BE2C (cell line): ENCODE results near the gene ADCK1.

Experiments used
- DNase-seq: peaks from one replicate; pipeline ENCODE4 v3.0.0-alpha.2; 2020
- H3K27me3 ChIP-seq: fragments of 250-450 bp; sonication (Bioruptor Pico); 2 replicates; pipeline ENCODE4 v1.5.1; 2020; ENCODE audit warnings: mild to moderate bottlenecking
- H3K36me3 ChIP-seq: fragments of 250-450 bp; sonication (Bioruptor Pico); 2 replicates; pipeline ENCODE4 v1.5.1; 2020; ENCODE audit warnings: mild to moderate bottlenecking
- H3K4me1 ChIP-seq: fragments of 250-450 bp; sonication (Bioruptor Pico); 2 replicates; pipeline ENCODE4 v1.5.1; 2020
- H3K4me3 ChIP-seq: 2 replicates; pipeline ENCODE4 v1.5.1; 2011; ENCODE audit warnings: low read depth, low read length
- H3K9me3 ChIP-seq: fragments of 250-450 bp; sonication (Bioruptor Pico); 2 replicates; pipeline ENCODE4 v1.5.1; 2020
- TF ChIP-seq, protein P1 (sequence below): IDR thresholded peaks from 2 replicates; pipeline ENCODE4 v1.5.1; 2012; ENCODE audit warnings: mild to moderate bottlenecking, low read depth, low read length

The ADCK1 gene

DNA sequence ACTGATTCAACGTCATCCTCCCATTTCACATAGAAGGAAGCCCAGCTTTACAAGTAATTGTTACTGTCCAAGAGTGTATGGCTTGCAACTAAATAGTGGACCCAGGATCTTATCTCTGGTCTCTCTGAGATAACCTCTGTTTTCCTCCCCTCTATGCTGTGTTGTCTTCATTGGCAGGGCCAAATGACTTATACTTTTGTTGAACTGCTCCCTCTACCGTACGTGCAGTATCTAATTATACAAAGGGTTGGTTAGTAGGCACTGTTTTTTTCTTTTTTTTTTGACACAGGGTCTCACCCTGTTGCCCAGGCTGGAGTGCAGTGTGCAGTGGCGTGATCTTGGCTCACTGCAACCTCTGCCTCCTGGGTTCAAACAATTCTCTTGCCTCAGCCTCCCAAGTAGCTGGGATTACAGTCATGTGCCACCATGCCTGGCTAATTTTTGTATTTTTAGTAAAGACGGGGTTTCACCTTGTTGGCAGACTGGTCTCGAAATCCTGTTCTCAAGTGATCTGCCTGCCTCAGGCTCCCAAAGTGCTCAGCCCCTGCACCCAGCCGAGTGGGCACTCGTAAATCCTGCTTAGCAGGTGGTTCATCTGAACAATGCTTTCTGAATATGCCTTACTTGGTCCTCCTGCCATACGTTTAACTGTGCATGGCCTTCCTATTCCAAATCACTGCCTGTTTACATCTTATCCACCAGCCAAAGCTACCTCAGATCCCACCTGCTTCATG, 162.1 kb downstream of the ADCK1 start:
- H3K9me3 ChIP-seq: no peaks in the 10 kb centered on the region
- no peak overlapping the region for H3K4me3 ChIP-seq
- peaks cover 6% of the 10 kb centered on the region for H3K4me1 ChIP-seq
- no peaks in the 10 kb centered on the region for H3K27me3 ChIP-seq
- H3K36me3 ChIP-seq: no peaks in the 10 kb centered on the region
- DNase-seq: no peak
- TF ChIP-seq, protein P1, sequence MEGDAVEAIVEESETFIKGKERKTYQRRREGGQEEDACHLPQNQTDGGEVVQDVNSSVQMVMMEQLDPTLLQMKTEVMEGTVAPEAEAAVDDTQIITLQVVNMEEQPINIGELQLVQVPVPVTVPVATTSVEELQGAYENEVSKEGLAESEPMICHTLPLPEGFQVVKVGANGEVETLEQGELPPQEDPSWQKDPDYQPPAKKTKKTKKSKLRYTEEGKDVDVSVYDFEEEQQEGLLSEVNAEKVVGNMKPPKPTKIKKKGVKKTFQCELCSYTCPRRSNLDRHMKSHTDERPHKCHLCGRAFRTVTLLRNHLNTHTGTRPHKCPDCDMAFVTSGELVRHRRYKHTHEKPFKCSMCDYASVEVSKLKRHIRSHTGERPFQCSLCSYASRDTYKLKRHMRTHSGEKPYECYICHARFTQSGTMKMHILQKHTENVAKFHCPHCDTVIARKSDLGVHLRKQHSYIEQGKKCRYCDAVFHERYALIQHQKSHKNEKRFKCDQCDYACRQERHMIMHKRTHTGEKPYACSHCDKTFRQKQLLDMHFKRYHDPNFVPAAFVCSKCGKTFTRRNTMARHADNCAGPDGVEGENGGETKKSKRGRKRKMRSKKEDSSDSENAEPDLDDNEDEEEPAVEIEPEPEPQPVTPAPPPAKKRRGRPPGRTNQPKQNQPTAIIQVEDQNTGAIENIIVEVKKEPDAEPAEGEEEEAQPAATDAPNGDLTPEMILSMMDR: peak; percentile 49

DNA sequence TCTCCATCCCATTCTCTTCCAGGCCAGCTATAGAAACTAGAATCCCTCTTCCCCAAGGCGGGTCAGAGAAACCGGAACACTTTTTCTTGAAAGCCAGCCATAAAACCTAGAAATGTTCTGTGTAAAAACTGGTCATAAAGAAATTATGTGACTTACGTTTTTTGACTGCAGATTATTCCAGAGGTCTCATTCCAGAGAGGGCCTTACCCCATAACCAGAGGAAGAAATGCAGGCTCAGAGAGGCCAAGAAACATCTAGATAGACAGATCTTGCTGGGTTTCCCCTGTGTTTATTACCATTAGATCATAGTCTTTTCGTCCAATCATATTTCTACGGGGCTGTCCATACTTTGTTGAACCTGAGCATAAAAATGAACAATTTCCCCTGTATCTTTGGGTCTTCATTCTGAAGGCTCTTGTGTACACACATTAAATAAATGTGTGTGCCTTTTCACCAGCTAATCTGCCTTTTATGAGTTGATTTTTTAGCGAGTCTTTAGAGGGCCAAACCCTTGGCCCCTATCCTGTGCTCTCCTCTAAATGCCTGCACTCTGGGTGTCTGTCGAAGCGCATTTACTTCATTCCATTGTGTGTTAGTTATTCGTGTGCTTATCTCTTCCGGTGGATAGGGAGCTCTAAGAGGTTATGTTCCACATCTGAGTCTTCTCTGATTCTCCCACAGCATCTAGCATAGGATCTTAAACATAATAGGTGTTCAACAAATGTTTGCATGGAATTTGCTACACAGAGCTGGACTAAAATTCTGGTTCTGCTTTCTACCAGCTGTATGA, 163.0 kb downstream of the ADCK1 start:
- no peaks in the 10 kb centered on the region for H3K36me3 ChIP-seq
- H3K9me3 ChIP-seq: no peaks in the 10 kb centered on the region
- H3K4me1 ChIP-seq: peaks cover 6% of the 10 kb centered on the region
- H3K4me3 ChIP-seq: no peak overlapping the region
- no peak for DNase-seq
- TF ChIP-seq, protein P1: no peak
- H3K27me3 ChIP-seq: no peaks in the 10 kb centered on the region

DNA sequence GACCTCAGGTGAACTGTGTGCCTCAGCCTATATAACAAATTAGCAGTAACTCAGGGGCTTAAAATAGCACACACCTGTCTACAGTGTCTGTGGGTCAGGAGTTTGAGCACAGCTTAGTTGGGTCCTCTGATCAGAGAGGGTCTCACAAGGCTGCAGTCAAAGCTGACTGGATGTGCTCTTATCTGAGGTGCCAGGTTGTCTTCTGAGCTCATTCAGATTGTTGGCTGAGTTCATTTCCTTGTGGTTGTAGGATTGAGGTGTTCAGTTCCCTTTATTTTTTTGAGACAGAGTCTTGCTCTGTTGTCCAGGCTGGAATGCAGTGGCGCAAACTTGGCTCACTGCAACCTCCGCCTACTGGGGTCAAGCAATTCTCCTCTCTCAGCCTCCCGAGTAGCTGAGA, 164.7 kb downstream of the ADCK1 start:
- Histone ChIP-seq H3K27me3 (no peaks in the 10 kb centered on the region), H3K9me3 (no peaks in the 10 kb centered on the region), H3K36me3 (no peaks in the 10 kb centered on the region), H3K4me3 (no peak overlapping the region), H3K4me1 (peaks cover 6% of the 10 kb centered on the region)
- DNase-seq: no peak
- TF ChIP-seq, protein P1: no peak

DNA sequence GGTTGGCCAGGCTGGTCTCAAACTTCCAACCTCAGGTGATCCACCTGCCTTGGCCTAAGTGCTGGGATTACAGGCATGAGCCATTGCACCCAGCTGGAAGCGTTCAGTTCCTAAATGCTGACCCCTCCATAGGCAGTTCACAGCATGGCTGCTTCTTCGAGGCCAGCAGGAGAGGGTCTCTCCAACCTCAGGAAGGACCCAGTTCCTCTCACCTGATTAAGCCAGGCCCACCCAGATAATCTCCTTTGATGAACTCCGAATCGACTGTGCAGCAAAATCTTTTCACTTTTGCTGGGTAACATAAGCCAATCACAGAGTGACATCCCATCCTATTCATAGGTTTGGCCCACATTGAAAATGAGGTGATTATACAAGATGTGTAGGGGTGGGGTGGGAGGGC, 165.1 kb downstream of the ADCK1 start:
- TF ChIP-seq, protein P1: no peak
- DNase-seq: no peak
- no peaks in the 10 kb centered on the region for H3K36me3 ChIP-seq
- no peaks in the 10 kb centered on the region for H3K9me3 ChIP-seq
- peaks cover 6% of the 10 kb centered on the region for H3K4me1 ChIP-seq
- no peaks in the 10 kb centered on the region for H3K27me3 ChIP-seq
- no peak overlapping the region for H3K4me3 ChIP-seq

DNA sequence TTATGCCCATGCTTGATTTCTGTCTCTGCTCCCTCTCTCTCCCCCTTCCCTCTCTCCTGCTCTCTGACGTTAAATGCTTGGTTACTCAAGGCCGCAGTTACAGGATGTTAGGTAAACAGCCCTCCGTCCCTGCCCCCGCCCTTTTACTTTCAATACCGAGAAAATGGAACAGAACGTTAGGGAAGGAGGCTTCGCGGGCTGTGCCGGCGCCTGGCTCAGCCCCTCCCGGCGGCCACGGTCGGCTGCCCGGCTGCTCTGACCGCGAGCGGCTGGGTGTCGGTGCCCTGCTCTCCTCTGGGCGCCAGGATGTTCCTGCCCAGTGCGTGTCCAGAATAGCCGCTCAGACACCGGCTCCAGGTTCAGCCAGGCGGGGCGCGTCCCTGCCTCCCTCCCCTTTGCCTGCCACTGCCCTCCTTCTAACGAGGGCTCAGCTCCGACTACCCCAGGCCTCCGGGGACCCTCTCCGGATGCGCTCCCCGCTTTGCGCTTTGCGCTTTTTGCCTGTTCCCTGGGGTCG, 166.1 kb downstream of the ADCK1 start:
- Histone ChIP-seq H3K9me3 (no peaks in the 10 kb centered on the region), H3K4me3 (peak overlapping the region; percentile 60), H3K4me1 (peaks cover 6% of the 10 kb centered on the region), H3K36me3 (no peaks in the 10 kb centered on the region), H3K27me3 (no peaks in the 10 kb centered on the region)
- TF ChIP-seq, protein P1: no peak
- peak; percentile 50 for DNase-seq

DNA sequence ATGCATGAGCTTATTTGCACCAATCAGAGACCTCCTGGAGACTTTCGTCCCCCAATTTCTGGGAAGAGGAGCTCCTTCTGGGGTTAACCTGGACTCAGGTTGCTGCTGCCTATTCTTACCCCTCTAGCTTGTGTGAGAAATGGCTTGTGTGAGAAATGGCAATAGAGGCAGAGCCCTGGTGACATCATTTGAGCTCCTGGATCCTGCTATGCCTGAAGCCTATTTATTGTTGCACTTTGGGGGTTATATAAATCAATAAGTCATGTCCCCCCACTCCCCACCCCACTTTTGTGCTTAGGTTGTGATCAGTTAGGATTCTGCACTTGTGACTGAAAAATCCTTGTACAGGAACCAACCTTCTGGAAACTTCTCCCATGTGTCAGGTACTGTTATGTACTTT, 167.2 kb downstream of the ADCK1 start:
- Histone ChIP-seq H3K36me3 (no peaks in the 10 kb centered on the region), H3K9me3 (no peaks in the 10 kb centered on the region), H3K4me1 (no peaks in the 10 kb centered on the region), H3K4me3 (no peak overlapping the region), H3K27me3 (no peaks in the 10 kb centered on the region)
- no peak for DNase-seq
- TF ChIP-seq, protein P1: no peak
